Measurements from ENCODE around the gene ZC3H12A. TPM values are rescaled to one million over a fixed set of nuclear protein-coding genes. Genes with fewer than 3 reads are reported as not detected.

The ZC3H12A gene
- total and polyA plus RNA-seq, 4 donors = 19.1 to 125 (median 33.7) TPM

DNA sequence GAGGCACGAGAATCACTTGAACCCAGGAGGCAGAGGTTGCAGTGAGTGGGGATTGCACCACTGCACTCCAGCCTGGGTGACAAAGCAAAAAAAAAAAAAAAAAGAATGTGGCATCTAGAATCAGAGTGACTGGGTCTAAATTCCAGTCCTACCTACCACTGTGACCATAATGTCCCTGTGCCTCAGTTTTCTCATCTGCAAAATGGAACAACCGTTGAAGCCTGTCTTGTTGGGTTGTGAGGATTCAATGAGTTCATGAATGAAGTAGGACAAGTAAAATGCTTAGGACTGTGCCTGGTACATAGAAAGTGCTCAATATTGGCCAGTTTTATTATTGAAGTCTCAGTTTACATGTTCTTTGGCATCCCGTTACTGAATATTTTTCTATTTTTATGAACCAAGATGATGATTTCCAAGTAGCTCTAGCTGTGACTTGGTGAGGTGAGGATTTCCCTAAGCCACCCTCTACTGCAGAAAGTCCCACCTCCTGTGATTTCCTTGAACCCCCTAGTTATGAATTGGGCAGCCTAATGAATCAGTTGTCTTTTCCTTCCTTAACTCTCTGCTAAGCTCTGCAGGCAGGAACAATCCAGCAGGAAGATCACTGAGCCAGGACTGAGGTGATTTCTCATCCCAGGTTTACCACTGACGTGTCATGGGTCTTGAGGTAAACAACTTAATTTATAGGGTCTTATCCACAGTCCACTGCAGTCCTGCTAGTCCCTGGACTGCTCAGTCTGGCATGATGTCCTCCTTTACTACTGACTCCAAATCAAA lies 59.1 kb downstream of the ZC3H12A start:
- WGBS, 2 donors = 92 to 93% methylated on average over 4 of the region's 4 CpGs
- Histone ChIP-seq H3K4me3 (no peak overlapping the region), H3K4me1 (ENCODE audit: control insufficient read depth in 5 of 5, insufficient read depth in 5 of 5, low read length in 5 of 5) (peaks cover 0 to 6% (median 0%) of the 10 kb centered on the region in 5 donors), H3K9me3 (ENCODE audit: control insufficient read depth in 4 of 4, insufficient read depth in 3 of 4, low read length in 3 of 4) (no peaks in the 10 kb centered on the region), H3K36me3 (ENCODE audit: control insufficient read depth in 4 of 4, insufficient read depth in 4 of 4, low read length in 4 of 4) (peaks cover 8 to 20% (median 12%) of the 10 kb centered on the region in 4 donors), H3K27me3 (ENCODE audit: control insufficient read depth in 3 of 3, insufficient read depth in 3 of 3, low read length in 2 of 3) (no peaks in the 10 kb centered on the region), H3K27ac (ENCODE audit: low read depth in 1 of 2, low read length in 1 of 2) (peak overlapping the region; percentile 53 to 82), H3K9ac (ENCODE audit: insufficient read depth in 1 of 2, low read length in 2 of 2) (no peak overlapping the region)
- DNase-seq (no peak), ATAC-seq (ENCODE audit: insufficient read depth, low FRiP score) (no peak)
- TF ChIP-seq CTCF (IDR thresholded peaks at IDR 0.05; ENCODE audit: control extremely low read depth, extremely low read depth) = no peak

Small RNA genes lying within 50 kb of the gene (small RNA-seq; reads per million reads assigned to genes)
- 0.13 reads per million for gene MIR5581 (ENCODE audit: low replicate concordance)

Other genes starting within 250 kb of the ZC3H12A start
- 10 to 100 TPM; 54.0 to 63.7 TPM for gene MEAF6, start 40.2 kb downstream of the ZC3H12A start, total RNA-seq
- gene MEAF6, start 40.2 kb downstream of the ZC3H12A start, polyA plus RNA-seq = 10 to 100 TPM; 36.9 to 68.2 TPM
- gene SNIP1, start 79.7 kb downstream of the ZC3H12A start, total RNA-seq = 10 to 100 TPM; 14.2 to 22.4 TPM
- 1 to 10 TPM; 4.5 to 5.4 TPM for gene SNIP1, start 79.7 kb downstream of the ZC3H12A start, polyA plus RNA-seq
- 10 to 100 TPM; 20.8 to 48.5 TPM for gene DNALI1, start 82.4 kb downstream of the ZC3H12A start, total RNA-seq
- 10 to 100 TPM; 17.8 to 31.2 TPM for gene DNALI1, start 82.4 kb downstream of the ZC3H12A start, polyA plus RNA-seq
- gene GNL2, start 121.4 kb downstream of the ZC3H12A start, total RNA-seq = 10 to 100 TPM; 41.1 to 47.5 TPM
- 100 to 1,000 TPM in 1 of 2 donors, 10 to 100 TPM in 1; 39.3 to 148 TPM for gene GNL2, start 121.4 kb downstream of the ZC3H12A start, polyA plus RNA-seq
- 1 to 10 TPM in 1 of 2 donors, under 1 TPM in 1; 0.43 to 1.7 TPM for gene RSPO1, start 160.3 kb downstream of the ZC3H12A start, total RNA-seq
- gene RSPO1, start 160.3 kb downstream of the ZC3H12A start, polyA plus RNA-seq = 1 to 10 TPM in 1 of 2 donors, under 1 TPM in 1; 0.93 to 1.4 TPM
- 1 to 10 TPM in 1 of 2 donors, under 1 TPM in 1; 0.80 to 1.4 TPM for gene CDCA8, start 217.9 kb downstream of the ZC3H12A start, total RNA-seq
- gene CDCA8, start 217.9 kb downstream of the ZC3H12A start, polyA plus RNA-seq = 1 to 10 TPM; 1.8 to 2.2 TPM